ENCODE data around the gene MACROD2.
A peak's percentile ranks its signal among the peaks of the same experiment; 100 is the strongest.

MACROD2 gene

GRCh38 chr20:14470231-14470899, 475.0 kb downstream of the MACROD2 start:
- DNase-seq (ENCODE audit: low spot score) = no peak

- no peak for DNase-seq (ENCODE audit: low spot score)
Observed at GRCh38 chr20:14470977-14471661, 475.8 kb downstream of the MACROD2 start.

- DNase-seq (ENCODE audit: low spot score) = no peak
Observed at GRCh38 chr20:14477125-14477524, 481.8 kb downstream of the MACROD2 start.

GRCh38 chr20:14478126-14478525, 482.8 kb downstream of the MACROD2 start:
- DNase-seq (ENCODE audit: low spot score) = no peak

- peak; percentile 21 for DNase-seq (ENCODE audit: low spot score)
Observed at GRCh38 chr20:14481863-14482262, 486.5 kb downstream of the MACROD2 start.

GRCh38 chr20:14488212-14488611, 492.9 kb downstream of the MACROD2 start:
- no peak for DNase-seq (ENCODE audit: low spot score)

GRCh38 chr20:14488756-14489479, 493.6 kb downstream of the MACROD2 start:
- no peak for DNase-seq (ENCODE audit: low spot score)

GRCh38 chr20:14489544-14489943, 494.2 kb downstream of the MACROD2 start:
- no peak for DNase-seq (ENCODE audit: low spot score)

GRCh38 chr20:14491436-14491835, 496.1 kb downstream of the MACROD2 start:
- no peak for DNase-seq (ENCODE audit: low spot score)

- DNase-seq (ENCODE audit: low spot score) = no peak
Observed at GRCh38 chr20:14493408-14493807, 498.1 kb downstream of the MACROD2 start.

GRCh38 chr20:14494355-14494754, 499.0 kb downstream of the MACROD2 start:
- no peak for DNase-seq (ENCODE audit: low spot score)

- DNase-seq (ENCODE audit: low spot score) = no peak
Observed at GRCh38 chr20:14495066-14495465, 499.8 kb downstream of the MACROD2 start.

- no peak for DNase-seq (ENCODE audit: low spot score)
Observed at GRCh38 chr20:14497004-14497403, 501.7 kb downstream of the MACROD2 start.

GRCh38 chr20:14498772-14499171, 503.5 kb downstream of the MACROD2 start:
- DNase-seq (ENCODE audit: low spot score) = no peak

GRCh38 chr20:14505476-14505875, 510.2 kb downstream of the MACROD2 start:
- no peak for DNase-seq (ENCODE audit: low spot score)

GRCh38 chr20:14507711-14508110, 512.4 kb downstream of the MACROD2 start:
- DNase-seq (ENCODE audit: low spot score) = no peak

GRCh38 chr20:14510341-14510740, 515.0 kb downstream of the MACROD2 start:
- no peak for DNase-seq (ENCODE audit: low spot score)

- no peak for DNase-seq (ENCODE audit: low spot score)
Observed at GRCh38 chr20:14512839-14513238, 517.5 kb downstream of the MACROD2 start.

- no peak for DNase-seq (ENCODE audit: low spot score)
Observed at GRCh38 chr20:14518648-14519047, 523.3 kb downstream of the MACROD2 start.

- no peak for DNase-seq (ENCODE audit: low spot score)
Observed at GRCh38 chr20:14521016-14521415, 525.7 kb downstream of the MACROD2 start.

- DNase-seq (ENCODE audit: low spot score) = no peak
Observed at GRCh38 chr20:14521436-14521835, 526.1 kb downstream of the MACROD2 start.

- no peak for DNase-seq (ENCODE audit: low spot score)
Observed at GRCh38 chr20:14522595-14522994, 527.3 kb downstream of the MACROD2 start.

GRCh38 chr20:14523090-14523489, 527.8 kb downstream of the MACROD2 start:
- DNase-seq (ENCODE audit: low spot score) = no peak

Data from kidney capillary endothelial cell (primary cell).